Activated CD8-positive, alpha-beta T cell treated with anti-CD3 and anti-CD28 coated beads for 36 hours (primary cell): ENCODE measurements around the gene H19. TPM values are rescaled to one million over a fixed set of nuclear protein-coding genes. Genes with fewer than 3 reads are reported as not detected.

ENCODE experiments used
- ATAC-seq: fragments of 200-7000 bp; cut with Tn5 transposase; one replicate; pipeline ENCODE4 v1.10.0; 2021; ENCODE audit warnings: mild to moderate bottlenecking, moderate library complexity
- CTCF ChIA-PET: fragments of 350-600 bp; sonication (Branson Sonifier 250); formaldehyde crosslinking; loops from one replicate; lab custom pipeline; 2021; ENCODE audit warnings: antibody characterized with exemption; lab: Charles Lee
- POLR2A ChIA-PET: fragments of 350-600 bp; sonication (Branson Sonifier 250); formaldehyde crosslinking; loops from one replicate; lab custom pipeline; 2021; ENCODE audit warnings: antibody characterized with exemption; lab: Charles Lee
- DNase-seq: peaks from one replicate; pipeline ENCODE4 v3.0.0-alpha.2; 2020
- H3K27ac Mint-ChIP-seq: one replicate; pipeline ENCODE4 v1.8.0; 2021; ENCODE audit warnings: mild to moderate bottlenecking, mixed read lengths
- H3K27me3 Mint-ChIP-seq: one replicate; pipeline ENCODE4 v1.8.0; 2021; ENCODE audit warnings: mixed read lengths
- H3K36me3 Mint-ChIP-seq: one replicate; pipeline ENCODE4 v1.8.0; 2021; ENCODE audit warnings: low read depth, mixed read lengths
- H3K4me1 Mint-ChIP-seq: one replicate; pipeline ENCODE4 v1.8.0; 2021; ENCODE audit warnings: low read depth, mixed read lengths
- H3K4me3 Mint-ChIP-seq: one replicate; pipeline ENCODE4 v1.8.0; 2021; ENCODE audit warnings: mild to moderate bottlenecking, moderate library complexity, mixed read lengths
- H3K9me3 Mint-ChIP-seq: one replicate; pipeline ENCODE4 v1.8.0; 2021; ENCODE audit warnings: mixed read lengths
- CTCF ChIP-seq: fragments of 200-600 bp; IDR thresholded peaks from one replicate; pipeline ENCODE4 v1.8.0; 2022; ENCODE audit warnings: antibody characterized with exemption, mild to moderate bottlenecking
- intact Hi-C: fragments of 100-400 bp; cut with micrococcal nuclease; formaldehyde crosslinking; loops from one replicate; pipeline ENCODE4 v1.10.0; 2022
- total RNA-seq, 2 experiments: library from RNA; stranded (reverse); gene quantifications; one replicate each; pipeline ENCODE4 v1.2.3, GENCODE V29; 2021

The H19 gene
- total RNA-seq, 2 experiments from 2014 or later: not detected

- CTCF ChIA-PET: no interaction called here
- POLR2A ChIA-PET: interaction anchor here (0.8 kb wide), 1 partner anchor 18 kb away, joined by 4 read pairs; no protein-coding TSS in a partner anchor
- ATAC-seq: no peak
- Mint-ChIP-seq H3K4me1 (no peaks in the 10 kb centered on the region), H3K27ac (no peak overlapping the region), H3K9me3 (no peaks in the 10 kb centered on the region), H3K4me3 (no peak overlapping the region), H3K36me3 (no peaks in the 10 kb centered on the region), H3K27me3 (no peaks in the 10 kb centered on the region)
- TF ChIP-seq CTCF: no peak
- intact Hi-C loops: no loop called here
- DNase-seq: no peak
Observed at GRCh38 chr11:1978720-1979473, 18.7 kb downstream of the H19 start.

DNA sequence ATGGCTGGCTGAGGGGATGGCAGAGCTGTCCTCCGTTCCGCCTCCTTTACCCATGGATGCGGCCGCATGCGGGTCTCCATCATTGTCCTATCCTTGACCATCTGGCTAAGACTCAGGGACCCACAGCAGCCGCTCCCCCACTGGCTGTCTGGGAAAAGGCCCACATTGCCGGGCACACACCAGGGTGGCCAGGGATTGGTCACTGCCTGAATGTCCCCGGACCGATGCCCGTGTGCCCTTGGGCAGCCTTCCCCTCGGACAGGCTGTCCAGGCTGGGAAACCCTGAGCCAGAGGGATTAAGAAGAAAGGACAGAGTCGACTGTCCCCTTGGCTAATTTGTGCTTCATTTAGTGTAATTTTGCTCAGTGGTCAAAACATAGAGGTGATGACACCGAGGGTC, 22.5 kb downstream of the H19 start:
- H3K4me1 Mint-ChIP-seq: no peaks in the 10 kb centered on the region
- no peak for TF ChIP-seq CTCF
- POLR2A ChIA-PET: no interaction called here
- ATAC-seq (no peak), DNase-seq (no peak)
- intact Hi-C loops: no loop called here
- no peaks in the 10 kb centered on the region for H3K9me3 Mint-ChIP-seq
- no peak overlapping the region for H3K27ac Mint-ChIP-seq
- H3K36me3 Mint-ChIP-seq: no peaks in the 10 kb centered on the region
- CTCF ChIA-PET: no interaction called here
- no peaks in the 10 kb centered on the region for H3K27me3 Mint-ChIP-seq
- H3K4me3 Mint-ChIP-seq: no peak overlapping the region

- ChIA-PET CTCF (no interaction called here), POLR2A (no interaction called here)
- Mint-ChIP-seq H3K27me3 (no peaks in the 10 kb centered on the region), H3K9me3 (no peaks in the 10 kb centered on the region), H3K27ac (no peak overlapping the region), H3K36me3 (no peaks in the 10 kb centered on the region), H3K4me3 (no peak overlapping the region), H3K4me1 (no peaks in the 10 kb centered on the region)
- DNase-seq (no peak), ATAC-seq (no peak)
- no peak for TF ChIP-seq CTCF
- intact Hi-C loops: no loop called here
Observed at GRCh38 chr11:1970956-1971355, 26.7 kb downstream of the H19 start.

GRCh38 chr11:1969776-1970175, 27.9 kb downstream of the H19 start:
- Mint-ChIP-seq H3K4me1 (no peaks in the 10 kb centered on the region), H3K9me3 (no peaks in the 10 kb centered on the region), H3K27me3 (no peaks in the 10 kb centered on the region), H3K27ac (no peak overlapping the region), H3K4me3 (no peak overlapping the region), H3K36me3 (no peaks in the 10 kb centered on the region)
- DNase-seq: no peak
- ChIA-PET POLR2A (no interaction called here), CTCF (interaction anchor here (0.6 to 0.9 kb wide), 2 partner anchors 87 to 276 kb away, joined by 3 to 4 read pairs; no protein-coding TSS in a partner anchor)
- TF ChIP-seq CTCF: no peak
- ATAC-seq: no peak
- intact Hi-C loops: no loop called here

- Mint-ChIP-seq H3K27me3 (no peaks in the 10 kb centered on the region), H3K4me3 (no peak overlapping the region), H3K9me3 (no peaks in the 10 kb centered on the region), H3K36me3 (no peaks in the 10 kb centered on the region), H3K4me1 (no peaks in the 10 kb centered on the region), H3K27ac (no peak overlapping the region)
- no peak for ATAC-seq
- TF ChIP-seq CTCF: no peak
- intact Hi-C loops: no loop called here
- DNase-seq: no peak
- CTCF ChIA-PET: interaction anchor here (0.9 kb wide), 1 partner anchor 87 kb away, joined by 4 read pairs; no protein-coding TSS in a partner anchor
- POLR2A ChIA-PET: no interaction called here
Observed at GRCh38 chr11:1969035-1969434, 28.6 kb downstream of the H19 start.
